Endodermal cell (in vitro differentiated cells): ENCODE results near the gene EIPR1. TPM values are rescaled to one million over a fixed set of nuclear protein-coding genes. Genes with fewer than 3 reads are reported as not detected.

ENCODE experiments used
- DNase-seq: peaks from one replicate; pipeline ENCODE4 v3.0.0-alpha.2; 2017
- H3K27ac ChIP-seq: 2 replicates; pipeline ENCODE4 v1.5.1; 2013; ENCODE audit warnings: mild to moderate bottlenecking, low read depth, low read length, moderate library complexity
- H3K27me3 ChIP-seq: 2 replicates; pipeline ENCODE4 v1.6.1; 2013; ENCODE audit warnings: mild to moderate bottlenecking, low read length, moderate library complexity; ENCODE audit not compliant: insufficient read depth, control insufficient read depth, poor library complexity, severe bottlenecking
- H3K36me3 ChIP-seq: 2 replicates; pipeline ENCODE4 v1.7.0; 2013; ENCODE audit warnings: mild to moderate bottlenecking, low read length, moderate library complexity; ENCODE audit not compliant: control insufficient read depth, insufficient read depth
- H3K4me1 ChIP-seq: one replicate; pipeline ENCODE4 v1.7.0; 2013; ENCODE audit warnings: low read length; ENCODE audit not compliant: control insufficient read depth, insufficient read depth
- H3K4me3 ChIP-seq: 2 replicates; pipeline ENCODE4 v1.5.1; 2013; ENCODE audit warnings: mild to moderate bottlenecking, low read length, moderate library complexity
- H3K9ac ChIP-seq: 2 replicates; pipeline ENCODE4 v1.6.1; 2013; ENCODE audit warnings: mild to moderate bottlenecking, low read length, moderate library complexity; ENCODE audit not compliant: poor library complexity, severe bottlenecking; ENCODE audit errors: extremely low read depth
- H3K9me3 ChIP-seq: 2 replicates; pipeline ENCODE4 v1.6.1; 2013; ENCODE audit warnings: mild to moderate bottlenecking, low read length, moderate library complexity; ENCODE audit not compliant: control insufficient read depth
- H3K27ac Mint-ChIP-seq: 2 replicates; pipeline ENCODE4 v1.8.0; 2020; ENCODE audit warnings: mixed read lengths
- H3K27me3 Mint-ChIP-seq: 2 replicates; pipeline ENCODE4 v1.8.0; 2021; ENCODE audit warnings: mild to moderate bottlenecking, mixed read lengths; ENCODE audit not compliant: insufficient read depth
- H3K36me3 Mint-ChIP-seq: 2 replicates; pipeline ENCODE4 v1.8.0; 2020; ENCODE audit warnings: low read depth, mixed read lengths
- H3K4me1 Mint-ChIP-seq: 2 replicates; pipeline ENCODE4 v1.8.0; 2020; ENCODE audit warnings: mixed read lengths
- H3K4me3 Mint-ChIP-seq: 2 replicates; pipeline ENCODE4 v1.8.0; 2020; ENCODE audit warnings: mild to moderate bottlenecking, moderate library complexity, mixed read lengths
- H3K9me3 Mint-ChIP-seq: 2 replicates; pipeline ENCODE4 v1.8.0; 2020; ENCODE audit warnings: mild to moderate bottlenecking, mixed read lengths
- CTCF ChIP-seq: fragments of 200-600 bp; sonication (generic); conservative IDR thresholded peaks from 2 replicates; pipeline ENCODE4 v1.5.0; 2021; ENCODE audit warnings: antibody characterized with exemption, mild to moderate bottlenecking
- WGBS, 2 experiments: methylation state at CpG; one replicate each; pipeline versions ENCODE4 v1.1.5 to v1.1.7; 2013; ENCODE audit warnings: missing lambda C conversion rate in 2 of 2, mixed read lengths in 1 of 2; ENCODE audit not compliant: insufficient coverage in 1 of 2, insufficient read length in 1 of 2; 5-methylcytosine and 5-hydroxymethylcytosine counted together
- total RNA-seq, 2 donors: library from RNA; stranded (reverse); fragmentation: NEBNext Ultra II Directional in 1 of 2; extraction: Animal tissue kit (Norgen Biotek cat#: 25700) in 1 of 2; gene quantifications; 2 replicates in 1 of 2; 3 replicates in 1 of 2; pipeline ENCODE4 v1.2.1, GENCODE V29; 2021

EIPR1 gene
- total RNA-seq, 2 donors from 2014 or later = 30.1 to 36.8 TPM

GRCh38 chr2:3324036-3324386 lies 53.6 kb downstream of the EIPR1 start:
- Histone ChIP-seq H3K9ac (no peak overlapping the region), H3K36me3 (peaks cover 5% of the 10 kb centered on the region), H3K4me3 (no peak overlapping the region), H3K9me3 (no peaks in the 10 kb centered on the region), H3K27me3 (no peaks in the 10 kb centered on the region), H3K27ac (no peak overlapping the region), H3K4me1 (no peaks in the 10 kb centered on the region)
- no peaks in the 10 kb centered on the region for H3K9me3 Mint-ChIP-seq
- no peak for TF ChIP-seq CTCF
- H3K4me3 Mint-ChIP-seq = no peak overlapping the region
- no peak overlapping the region for H3K27ac Mint-ChIP-seq
- DNase-seq = no peak
- H3K36me3 Mint-ChIP-seq = peaks cover 18% of the 10 kb centered on the region
- WGBS, 2 experiments = 93 to 96% methylated on average over 7 to 11 of the region's 11 CpGs
- H3K27me3 Mint-ChIP-seq = no peaks in the 10 kb centered on the region
- no peaks in the 10 kb centered on the region for H3K4me1 Mint-ChIP-seq

GRCh38 chr2:3323360-3324035 lies 54.1 kb downstream of the EIPR1 start:
- H3K27ac Mint-ChIP-seq = no peak overlapping the region
- no peaks in the 10 kb centered on the region for H3K27me3 Mint-ChIP-seq
- WGBS, 2 experiments = 95 to 97% methylated on average over 14 to 19 of the region's 19 CpGs
- TF ChIP-seq CTCF = no peak
- no peaks in the 10 kb centered on the region for H3K4me1 Mint-ChIP-seq
- Histone ChIP-seq H3K4me1 (no peaks in the 10 kb centered on the region), H3K9ac (no peak overlapping the region), H3K9me3 (no peaks in the 10 kb centered on the region), H3K27ac (no peak overlapping the region), H3K4me3 (no peak overlapping the region), H3K36me3 (peaks cover 5% of the 10 kb centered on the region), H3K27me3 (no peaks in the 10 kb centered on the region)
- no peak overlapping the region for H3K4me3 Mint-ChIP-seq
- H3K9me3 Mint-ChIP-seq = no peaks in the 10 kb centered on the region
- DNase-seq = no peak
- peaks cover 23% of the 10 kb centered on the region for H3K36me3 Mint-ChIP-seq

- Histone ChIP-seq H3K27ac (no peak overlapping the region), H3K9me3 (no peaks in the 10 kb centered on the region), H3K36me3 (peaks cover 5% of the 10 kb centered on the region), H3K4me1 (no peaks in the 10 kb centered on the region), H3K27me3 (no peaks in the 10 kb centered on the region), H3K4me3 (no peak overlapping the region), H3K9ac (no peak overlapping the region)
- no peaks in the 10 kb centered on the region for H3K4me1 Mint-ChIP-seq
- no peak overlapping the region for H3K4me3 Mint-ChIP-seq
- no peaks in the 10 kb centered on the region for H3K9me3 Mint-ChIP-seq
- H3K27me3 Mint-ChIP-seq = no peaks in the 10 kb centered on the region
- no peak for TF ChIP-seq CTCF
- no peak for DNase-seq
- H3K27ac Mint-ChIP-seq = no peak overlapping the region
- peaks cover 31% of the 10 kb centered on the region for H3K36me3 Mint-ChIP-seq
- 92% methylated on average over 18 of the region's 18 CpGs for WGBS, 2 experiments
These were observed 55.2 kb downstream of the EIPR1 start for GRCh38 chr2:3322311-3322970.
